Spleen (tissue), 11 donors: ENCODE measurements around the gene RGN. TPM values are rescaled to one million over a fixed set of nuclear protein-coding genes. Genes with fewer than 3 reads are reported as not detected.

Experiments
- DNase-seq: peaks from one replicate; pipeline ENCODE4 v3.0.0-alpha.2; 2020
- H3K27ac ChIP-seq, 8 donors: fragments of 200-600 bp; sonication (generic) in 7 of 8; 1 replicate in 4 of 8; 2 replicates in 4 of 8; pipeline versions ENCODE4 v1.5.0 to v1.8.0; 2016 to 2021; ENCODE audit warnings: inconsistent platforms in 4 of 8, mild to moderate bottlenecking in 4 of 8, moderate library complexity in 1 of 8
- H3K27me3 ChIP-seq, 7 donors: fragments of 200-600 bp; sonication (generic) in 6 of 7; replicated peaks in 1 of 7; 1 replicate in 4 of 7; 2 replicates in 3 of 7; pipeline versions ENCODE4 v1.5.0 to v1.8.0; 2016 to 2021; ENCODE audit warnings: inconsistent platforms in 3 of 7, mild to moderate bottlenecking in 1 of 7
- H3K36me3 ChIP-seq, 6 donors: fragments of 200-600 bp; sonication (generic) in 5 of 6; 1 replicate in 4 of 6; 2 replicates in 2 of 6; pipeline versions ENCODE4 v1.5.0 to v1.8.0; 2016 to 2021; ENCODE audit warnings: inconsistent platforms in 2 of 6
- H3K4me1 ChIP-seq, 6 donors: fragments of 200-600 bp; sonication (generic) in 5 of 6; 1 replicate in 3 of 6; 2 replicates in 3 of 6; pipeline versions ENCODE4 v1.5.0 to v1.8.0; 2016 to 2021; ENCODE audit warnings: inconsistent platforms in 3 of 6
- H3K4me3 ChIP-seq, 8 donors: fragments of 200-600 bp; sonication (generic) in 7 of 8; 1 replicate in 4 of 8; 2 replicates in 4 of 8; pipeline versions ENCODE4 v1.5.0 to v1.8.0; 2016 to 2021; ENCODE audit warnings: inconsistent platforms in 4 of 8, mild to moderate bottlenecking in 4 of 8, moderate library complexity in 2 of 8
- H3K9me3 ChIP-seq, 8 donors: fragments of 200-600 bp; sonication (generic) in 7 of 8; 1 replicate in 4 of 8; 2 replicates in 4 of 8; pipeline versions ENCODE4 v1.5.0 to v1.8.0; 2016 to 2021; ENCODE audit warnings: inconsistent platforms in 4 of 8
- POLR2A ChIP-seq, 3 donors: fragments of 450-650 bp; IDR thresholded peaks; one replicate each; pipeline ENCODE4 v1.5.1; 2017; ENCODE audit warnings: antibody characterized with exemption in 3 of 3, mild to moderate bottlenecking in 1 of 3
- POLR2AphosphoS5 ChIP-seq, 3 donors: sonication (generic); formaldehyde crosslinking; IDR thresholded peaks; one replicate each; pipeline ENCODE4 v1.5.1; 2017; ENCODE audit warnings: antibody characterized with exemption in 3 of 3
- WGBS, 5 donors: extraction: QIAGEN DNeasy Blood & Tissue Kit in 3 of 5; methylation state at CpG; one replicate each; pipeline versions ENCODE4 v1.1.5 to v1.1.7; 2013 to 2018; 5-methylcytosine and 5-hydroxymethylcytosine counted together
- intact Hi-C: fragments of 100-400 bp; cut with DNase I; formaldehyde crosslinking; loops from one replicate; pipeline ENCODE4 v1.15.0; 2023; ENCODE audit warnings: low total_unique reads
- polyA plus RNA-seq, 3 donors: library from polyadenylated mRNA; stranded (reverse); fragments of 200-250 nt; gene quantifications; one replicate each; pipeline ENCODE4 v1.2.1, GENCODE V29; 2013
- total RNA-seq, 7 donors: library from RNA; depleted of rRNA in 3 of 7; stranded (reverse); fragments of >200 nt in 3 of 7; fragmentation: NEBNext Ultra II Directional in 4 of 7; extraction: Animal tissue kit (Norgen Biotek cat#: 25700) in 4 of 7; gene quantifications; one replicate each; pipeline versions ENCODE4 v1.1.0 to v1.2.1, GENCODE V29; 2016 to 2021
- TF ChIP-seq, protein P1 (sequence below), 11 experiments: fragments of 200-600 bp in 7 of 11; fragments of 450-650 bp in 4 of 11; sonication (generic) in 4 of 11; IDR thresholded peaks in 8 of 11; conservative IDR thresholded peaks in 3 of 11; 1 replicate in 7 of 11; 2 replicates in 4 of 11; pipeline versions ENCODE4 v1.4.0 to v1.8.0; 2016 to 2021; ENCODE audit warnings: antibody characterized with exemption in 11 of 11, inconsistent platforms in 4 of 11, mild to moderate bottlenecking in 1 of 11
- donor health status: healthy with polysubstance abuse.
- donor health status: DM: no; HTN: no; CAD: no; lungs with moderate emphysema.
- donor health status: DM: no; HTN: no; CAD: no.
- donor health status: Bipolar disorder and iron deficiency.
- donor health status: healthy.
- donor health status: DM: no; HTN: no; CAD: no.
- donor health status: DM: yes; HTN: yes; CAD: no.

Gene RGN
- total and polyA plus RNA-seq, 10 donors = 1.3 to 6.6 (median 4.9) TPM

DNA sequence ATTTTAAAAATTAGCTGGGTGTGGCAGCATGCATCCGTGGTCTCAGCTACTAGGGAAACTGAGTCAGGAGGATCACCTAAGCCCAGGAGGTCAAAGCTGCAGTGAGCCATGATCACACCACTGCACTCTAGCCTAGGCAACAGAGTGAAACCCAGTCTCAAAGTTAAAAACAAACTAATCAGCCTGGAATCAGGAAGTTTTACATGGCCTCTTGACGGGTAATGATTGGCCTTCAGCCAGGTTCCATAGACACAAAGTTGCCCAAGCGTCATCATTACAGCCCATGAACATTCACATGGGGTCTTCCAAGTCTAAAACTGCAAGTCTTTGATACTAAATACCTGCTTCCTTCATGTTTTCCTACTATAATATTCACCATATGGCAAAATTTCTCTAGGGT is 10.0 kb upstream of the RGN start:
- TF ChIP-seq POLR2A (IDR thresholded peaks at IDR 0.05) (no peak), POLR2AphosphoS5 (IDR thresholded peaks at IDR 0.05) (no peak)
- TF ChIP-seq, protein P1, sequence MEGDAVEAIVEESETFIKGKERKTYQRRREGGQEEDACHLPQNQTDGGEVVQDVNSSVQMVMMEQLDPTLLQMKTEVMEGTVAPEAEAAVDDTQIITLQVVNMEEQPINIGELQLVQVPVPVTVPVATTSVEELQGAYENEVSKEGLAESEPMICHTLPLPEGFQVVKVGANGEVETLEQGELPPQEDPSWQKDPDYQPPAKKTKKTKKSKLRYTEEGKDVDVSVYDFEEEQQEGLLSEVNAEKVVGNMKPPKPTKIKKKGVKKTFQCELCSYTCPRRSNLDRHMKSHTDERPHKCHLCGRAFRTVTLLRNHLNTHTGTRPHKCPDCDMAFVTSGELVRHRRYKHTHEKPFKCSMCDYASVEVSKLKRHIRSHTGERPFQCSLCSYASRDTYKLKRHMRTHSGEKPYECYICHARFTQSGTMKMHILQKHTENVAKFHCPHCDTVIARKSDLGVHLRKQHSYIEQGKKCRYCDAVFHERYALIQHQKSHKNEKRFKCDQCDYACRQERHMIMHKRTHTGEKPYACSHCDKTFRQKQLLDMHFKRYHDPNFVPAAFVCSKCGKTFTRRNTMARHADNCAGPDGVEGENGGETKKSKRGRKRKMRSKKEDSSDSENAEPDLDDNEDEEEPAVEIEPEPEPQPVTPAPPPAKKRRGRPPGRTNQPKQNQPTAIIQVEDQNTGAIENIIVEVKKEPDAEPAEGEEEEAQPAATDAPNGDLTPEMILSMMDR (IDR thresholded peaks at IDR 0.05 in 8 of 11, conservative IDR thresholded peaks at IDR 0.05 in 3 of 11) = no peak
- Histone ChIP-seq H3K27me3 (peaks cover 0 to 3% (median 0%) of the 10 kb centered on the region in 7 donors), H3K36me3 (no peaks in the 10 kb centered on the region), H3K4me1 (no peaks in the 10 kb centered on the region), H3K9me3 (no peaks in the 10 kb centered on the region), H3K4me3 (no peak overlapping the region), H3K27ac (no peak overlapping the region)
- no peak for DNase-seq
- WGBS, 5 donors = 55 to 74% (median 66%) methylated on average over 3 of the region's 3 CpGs
- intact Hi-C loops = no loop called here

DNA sequence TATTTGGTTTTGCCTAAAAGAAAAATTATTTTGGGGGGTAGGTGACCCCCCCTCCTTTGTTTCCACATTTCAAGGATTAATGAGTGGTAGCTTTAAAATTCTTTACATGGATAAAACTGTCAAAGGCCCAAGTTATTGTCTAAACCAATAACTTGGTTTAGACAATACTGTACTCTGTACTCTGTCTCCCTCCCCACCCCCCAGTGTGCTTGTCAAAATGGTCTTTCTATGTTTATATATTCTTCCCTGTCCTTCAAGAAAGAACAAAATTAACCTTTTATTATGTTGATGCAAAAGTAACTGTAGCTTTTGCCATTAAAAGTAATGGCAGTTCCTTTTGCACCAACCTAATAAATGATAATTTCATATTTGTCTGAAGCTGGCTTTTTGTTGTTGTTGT is 9.5 kb upstream of the RGN start:
- Histone ChIP-seq H3K27ac (no peak overlapping the region), H3K9me3 (no peaks in the 10 kb centered on the region), H3K4me1 (no peaks in the 10 kb centered on the region), H3K27me3 (no peaks in the 10 kb centered on the region), H3K4me3 (no peak overlapping the region), H3K36me3 (no peaks in the 10 kb centered on the region)
- intact Hi-C loops = no loop called here
- TF ChIP-seq POLR2A (IDR thresholded peaks at IDR 0.05) (no peak), POLR2AphosphoS5 (IDR thresholded peaks at IDR 0.05) (no peak)
- TF ChIP-seq, protein P1 (IDR thresholded peaks at IDR 0.05 in 8 of 11, conservative IDR thresholded peaks at IDR 0.05 in 3 of 11) = no peak
- DNase-seq = no peak

GRCh38 chrX:47080215-47080914 is 2.1 kb downstream of the RGN start:
- Histone ChIP-seq H3K27ac (no peak overlapping the region), H3K27me3 (no peaks in the 10 kb centered on the region), H3K9me3 (no peaks in the 10 kb centered on the region), H3K36me3 (no peaks in the 10 kb centered on the region), H3K4me1 (no peaks in the 10 kb centered on the region), H3K4me3 (no peak overlapping the region)
- DNase-seq = no peak
- WGBS, 5 donors = 74 to 92% (median 88%) methylated on average over 8 to 9 of the region's 9 CpGs
- TF ChIP-seq, protein P1 (IDR thresholded peaks at IDR 0.05 in 8 of 11, conservative IDR thresholded peaks at IDR 0.05 in 3 of 11) = no peak
- TF ChIP-seq POLR2A (IDR thresholded peaks at IDR 0.05) = no peak
- no peak for TF ChIP-seq POLR2AphosphoS5 (IDR thresholded peaks at IDR 0.05)
- intact Hi-C loops = no loop called here

- H3K9me3 ChIP-seq = no peaks in the 10 kb centered on the region
- no peak overlapping the region for H3K4me3 ChIP-seq
- DNase-seq = no peak
- no peak overlapping the region for H3K27ac ChIP-seq
- H3K36me3 ChIP-seq = no peaks in the 10 kb centered on the region
- H3K27me3 ChIP-seq = no peaks in the 10 kb centered on the region
- 81 to 93% (median 83%) methylated on average over 5 of the region's 5 CpGs for WGBS, 5 donors
- TF ChIP-seq, protein P1 (IDR thresholded peaks at IDR 0.05 in 8 of 11, conservative IDR thresholded peaks at IDR 0.05 in 3 of 11) = no peak
- TF ChIP-seq POLR2A (IDR thresholded peaks at IDR 0.05) = no peak
- no peak for TF ChIP-seq POLR2AphosphoS5 (IDR thresholded peaks at IDR 0.05)
- no peaks in the 10 kb centered on the region for H3K4me1 ChIP-seq
- intact Hi-C loops = no loop called here
Observed at GRCh38 chrX:47080915-47081236, 2.6 kb downstream of the RGN start.
